Right kidney (tissue), 1 donor: Measurements from ENCODE around the gene RPL3.

Experiments
- DNase-seq: peaks from one replicate; pipeline ENCODE4 v3.0.0-alpha.2; 2016

The RPL3 gene

GRCh38 chr22:39265143-39265886 is 54.1 kb downstream of the RPL3 start:
- DNase-seq: no peak

DNA sequence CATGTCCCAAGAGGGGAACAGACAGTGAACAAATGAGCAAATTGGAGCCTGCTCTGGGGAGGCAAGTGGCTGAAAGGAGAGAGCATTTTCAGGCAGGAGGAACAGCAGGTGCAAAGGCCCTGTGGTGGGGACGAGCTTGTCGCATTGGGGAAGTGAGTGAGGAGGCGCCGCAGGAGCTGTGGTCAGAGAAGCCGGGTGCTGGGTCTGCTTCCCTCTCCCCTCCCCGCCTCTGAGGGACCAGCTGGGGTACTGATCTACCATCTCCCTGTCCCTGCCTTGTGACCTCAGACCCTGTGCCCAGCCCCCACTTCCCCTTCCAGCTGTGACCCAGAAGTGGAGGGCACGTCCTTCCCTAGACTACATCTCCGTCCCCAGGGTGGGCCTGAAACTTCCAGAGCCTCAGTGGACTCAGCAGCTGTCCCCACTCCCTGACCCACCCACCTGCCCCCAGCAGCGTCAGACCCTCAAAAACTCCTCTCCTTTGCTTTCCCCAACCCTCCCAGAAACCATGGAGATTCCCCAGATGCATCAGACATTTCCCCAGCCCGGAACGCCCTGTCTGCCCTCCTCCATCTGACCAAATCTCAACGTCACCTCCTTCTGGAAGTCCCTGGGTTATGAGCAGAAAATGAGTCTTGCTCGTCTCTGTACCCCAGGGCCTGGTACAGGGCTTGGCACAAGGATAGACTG is 54.9 kb downstream of the RPL3 start:
- no peak for DNase-seq

DNA sequence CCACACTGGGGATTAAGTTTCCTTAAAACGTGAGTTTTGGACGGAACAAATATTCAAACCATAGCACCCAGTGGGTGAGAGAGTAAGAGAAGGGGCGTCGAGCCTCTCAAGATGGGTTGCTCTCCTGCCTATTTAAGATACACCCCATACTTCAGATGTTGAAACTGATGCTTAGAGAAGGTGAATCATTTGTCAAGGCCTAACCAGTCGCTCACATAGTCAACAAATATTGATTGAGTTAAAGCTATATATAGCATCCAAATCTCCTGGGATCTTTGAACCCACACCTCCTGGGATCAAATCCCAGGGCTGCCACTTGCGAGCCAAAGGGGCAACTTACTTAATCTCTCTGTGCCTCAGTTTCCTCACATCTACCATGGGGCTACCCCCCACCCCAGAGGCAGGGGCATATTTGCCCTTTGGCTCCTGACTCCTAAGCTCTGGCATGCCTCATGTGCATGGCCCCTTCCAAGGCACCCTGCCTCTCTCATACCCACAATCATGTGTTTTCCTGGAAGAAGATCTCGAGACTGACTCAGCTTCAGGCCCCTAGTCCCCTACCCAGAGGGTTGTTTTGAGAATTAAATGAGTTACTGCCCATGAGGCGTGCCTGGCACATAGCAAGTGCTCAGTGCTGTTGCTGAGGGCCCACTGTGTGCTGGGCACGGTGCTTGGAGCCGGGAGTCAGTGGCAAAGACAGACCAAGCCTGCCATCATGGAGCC is 55.6 kb downstream of the RPL3 start:
- no peak for DNase-seq
